Measurements from ENCODE around the gene APC. TPM values are rescaled to one million over a fixed set of nuclear protein-coding genes. Genes with fewer than 3 reads are reported as not detected.

Gene APC
- total and polyA plus RNA-seq, 2 of the 13 experiments (the other 11 are each of a cell fraction or from before 2014, with no cell fraction given): 6.1 to 19.0 TPM

DNA sequence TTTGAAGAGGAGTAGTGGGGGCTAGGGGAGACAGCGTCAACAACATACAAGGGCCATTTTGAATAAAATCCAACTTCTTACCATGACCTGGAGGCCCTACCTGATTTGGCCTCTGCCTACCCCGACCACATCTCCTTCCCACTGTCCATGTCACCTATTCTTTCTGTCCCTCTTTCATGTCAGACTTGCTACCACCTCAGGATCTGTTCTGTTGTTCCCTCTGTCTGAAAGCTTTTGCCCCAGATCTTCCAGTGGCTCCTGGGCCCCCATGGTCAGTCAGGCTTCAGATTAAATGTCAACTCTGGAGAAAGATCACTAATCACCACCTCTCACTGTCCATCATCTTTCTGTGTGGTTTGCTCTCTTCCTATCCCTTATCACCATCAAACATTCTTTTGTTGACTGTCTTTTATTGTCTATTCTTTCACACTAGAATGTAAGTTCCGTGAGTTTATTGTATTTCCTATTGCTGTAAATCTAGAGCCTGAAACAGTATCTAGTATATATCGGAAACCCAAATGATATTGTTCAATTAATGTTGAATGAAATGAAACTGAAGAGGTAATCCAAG lies 31.2 kb upstream of the APC start:
- Histone ChIP-seq H2AFZ (ENCODE audit: low read length) (peak overlapping the region; percentile 91), H3K4me1 (ENCODE audit: insufficient read depth, low read length) (peaks cover 46% of the 10 kb centered on the region), H3K4me3 (replicated peaks in 1 of 3; ENCODE audit: insufficient read depth in 1 of 3, low read depth in 2 of 3, low read length in 3 of 3) (peak overlapping the region; percentile 41 to 98 (median 49)), H3K9me3 (ENCODE audit: low read length) (no peaks in the 10 kb centered on the region), H3K27ac (ENCODE audit: extremely low read length, insufficient read depth, low read length) (peak overlapping the region; percentile 5), H3K79me2 (ENCODE audit: insufficient read depth, low read length) (peaks cover 35% of the 10 kb centered on the region), H3K27me3 (ENCODE audit: control insufficient read depth in 1 of 2, insufficient read depth in 2 of 2, low read length in 2 of 2) (peaks cover 0 to 1% of the 10 kb centered on the region in 2 experiments; a peak in 1 of 5 replicates), H4K20me1 (ENCODE audit: insufficient read depth, low read length) (no peaks in the 10 kb centered on the region), H3K4me2 (ENCODE audit: low read depth, low read length) (peak overlapping the region; percentile 77), H3K9ac (ENCODE audit: insufficient read depth, low read depth, low read length) (peak overlapping the region; percentile 38; the same call in 1 of the 2 replicates), H3K36me3 (replicated peaks in 1 of 2; ENCODE audit: control insufficient read depth in 1 of 2, insufficient read depth in 2 of 2, low read length in 2 of 2) (no peaks in the 10 kb centered on the region)
- CTCF ChIA-PET (ENCODE audit: low intra/inter-chr PET ratio, low total read pairs): no interaction called here
- no TSS peak for BruUV-seq (replicated peaks)
- TF ChIP-seq PRPF4 (IDR thresholded peaks at IDR 0.05; ENCODE audit: low read depth, low read length, poor library complexity, severe bottlenecking): no peak
- no peak for TF ChIP-seq NR2C2 (CRISPR knock-in tag; IDR thresholded peaks at IDR 0.05; ENCODE audit: borderline replicate concordance)
- TF ChIP-seq, protein P1, sequence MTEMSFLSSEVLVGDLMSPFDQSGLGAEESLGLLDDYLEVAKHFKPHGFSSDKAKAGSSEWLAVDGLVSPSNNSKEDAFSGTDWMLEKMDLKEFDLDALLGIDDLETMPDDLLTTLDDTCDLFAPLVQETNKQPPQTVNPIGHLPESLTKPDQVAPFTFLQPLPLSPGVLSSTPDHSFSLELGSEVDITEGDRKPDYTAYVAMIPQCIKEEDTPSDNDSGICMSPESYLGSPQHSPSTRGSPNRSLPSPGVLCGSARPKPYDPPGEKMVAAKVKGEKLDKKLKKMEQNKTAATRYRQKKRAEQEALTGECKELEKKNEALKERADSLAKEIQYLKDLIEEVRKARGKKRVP (CRISPR knock-in tag; IDR thresholded peaks at IDR 0.05): 0 out of 4 replicates have a peak, but pooled peaks of 1 of the 2 experiments have one; percentile 27
- no peak for TF ChIP-seq CBX2 (IDR thresholded peaks at IDR 0.05; ENCODE audit: low read depth, low read length)
- TF ChIP-seq CBX2 (CRISPR knock-in tag; IDR thresholded peaks at IDR 0.05; ENCODE audit: low read depth): no peak
- no peak for TF ChIP-seq SP140L (CRISPR knock-in tag; IDR thresholded peaks at IDR 0.05; ENCODE audit: borderline replicate concordance)
- no peak for TF ChIP-seq CREB1 (IDR thresholded peaks at IDR 0.05)
- TF ChIP-seq CREB1 (CRISPR knock-in tag; IDR thresholded peaks at IDR 0.05): 0 out of 2 replicates have a peak, but pooled peaks have one; percentile 14
- TF ChIP-seq, protein P2, sequence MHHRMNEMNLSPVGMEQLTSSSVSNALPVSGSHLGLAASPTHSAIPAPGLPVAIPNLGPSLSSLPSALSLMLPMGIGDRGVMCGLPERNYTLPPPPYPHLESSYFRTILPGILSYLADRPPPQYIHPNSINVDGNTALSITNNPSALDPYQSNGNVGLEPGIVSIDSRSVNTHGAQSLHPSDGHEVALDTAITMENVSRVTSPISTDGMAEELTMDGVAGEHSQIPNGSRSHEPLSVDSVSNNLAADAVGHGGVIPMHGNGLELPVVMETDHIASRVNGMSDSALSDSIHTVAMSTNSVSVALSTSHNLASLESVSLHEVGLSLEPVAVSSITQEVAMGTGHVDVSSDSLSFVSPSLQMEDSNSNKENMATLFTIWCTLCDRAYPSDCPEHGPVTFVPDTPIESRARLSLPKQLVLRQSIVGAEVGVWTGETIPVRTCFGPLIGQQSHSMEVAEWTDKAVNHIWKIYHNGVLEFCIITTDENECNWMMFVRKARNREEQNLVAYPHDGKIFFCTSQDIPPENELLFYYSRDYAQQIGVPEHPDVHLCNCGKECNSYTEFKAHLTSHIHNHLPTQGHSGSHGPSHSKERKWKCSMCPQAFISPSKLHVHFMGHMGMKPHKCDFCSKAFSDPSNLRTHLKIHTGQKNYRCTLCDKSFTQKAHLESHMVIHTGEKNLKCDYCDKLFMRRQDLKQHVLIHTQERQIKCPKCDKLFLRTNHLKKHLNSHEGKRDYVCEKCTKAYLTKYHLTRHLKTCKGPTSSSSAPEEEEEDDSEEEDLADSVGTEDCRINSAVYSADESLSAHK (CRISPR knock-in tag; IDR thresholded peaks at IDR 0.05; ENCODE audit: borderline replicate concordance): no peak
- no peak for TF ChIP-seq CREM (IDR thresholded peaks at IDR 0.05)
- TF ChIP-seq CREM (CRISPR knock-in tag; IDR thresholded peaks at IDR 0.05): no peak
- TF ChIP-seq ZBTB8A (CRISPR knock-in tag; IDR thresholded peaks at IDR 0.05; ENCODE audit: borderline replicate concordance, low read depth): no peak
- WGBS (ENCODE audit: low lambda C conversion rate): 37% methylated on average over 4 of the region's 4 CpGs
- ATAC-seq (no peak), FAIRE-seq (no peak), DNase-seq (ENCODE audit: low spot score) (no peak)
- POLR2A ChIA-PET: no interaction called here
- intact Hi-C loops (cut with micrococcal nuclease; ENCODE audit: unreplicated experiment): loop anchor here (2.0 to 5.0 kb wide), 3 partner anchors 30 to 156 kb away; partner anchors contain the start of genes APC and SRP19
- in situ Hi-C loops (cut with HindIII; ENCODE audit: extremely low pct_ligation_motif_present, low pct_unique_long_range_greater_than_20kb): no loop called here
